Keratinocyte (primary cell): Measurements from ENCODE around the gene LEFTY2. TPM values are rescaled to one million over a fixed set of nuclear protein-coding genes. Genes with fewer than 3 reads are reported as not detected.

Experiments
- DNase-seq: peaks from one replicate; pipeline ENCODE4 v3.0.0-alpha.2; 2011; ENCODE audit warnings: low read depth, missing footprints, low spot score
- FAIRE-seq: peaks from 2 replicates; lab custom pipeline; 2011; peaks lifted over from hg19 to GRCh38; lab: Jason Lieb, UNC
- H2AFZ ChIP-seq: 2 replicates; pipeline ENCODE4 v1.6.0; 2012; ENCODE audit warnings: low read length, control low read depth, inconsistent platforms; ENCODE audit not compliant: control insufficient read depth
- H3K27ac ChIP-seq: 2 replicates; pipeline ENCODE4 v1.5.1; 2011; ENCODE audit warnings: low read length; ENCODE audit not compliant: control insufficient read depth, insufficient read depth
- H3K27me3 ChIP-seq: 3 replicates; pipeline ENCODE4 v1.6.0; 2011; ENCODE audit warnings: low read length; ENCODE audit not compliant: control insufficient read depth, insufficient read depth; ENCODE audit errors: extremely low read depth
- H3K36me3 ChIP-seq, 2 experiments: 2 replicates in 1 of 2; 3 replicates in 1 of 2; pipeline ENCODE4 v1.5.1; 2011; ENCODE audit warnings: low read length in 2 of 2, mild to moderate bottlenecking in 1 of 2; ENCODE audit not compliant: control insufficient read depth in 2 of 2, insufficient read depth in 2 of 2; ENCODE audit errors: extremely low read depth in 1 of 2
- H3K4me1 ChIP-seq: 3 replicates; pipeline ENCODE4 v1.5.1; 2011; ENCODE audit warnings: low read length; ENCODE audit not compliant: control insufficient read depth, insufficient read depth; ENCODE audit errors: extremely low read depth
- H3K4me2 ChIP-seq: 3 replicates; pipeline ENCODE4 v1.6.0; 2011; ENCODE audit warnings: low read depth, low read length; ENCODE audit not compliant: control insufficient read depth, insufficient read depth; ENCODE audit errors: extremely low read depth
- H3K4me3 ChIP-seq, 3 experiments: fragments of 200-600 bp in 1 of 3; sonication (generic) in 1 of 3; 2 replicates in 2 of 3; 3 replicates in 1 of 3; pipeline ENCODE4 v1.5.1; 2011 to 2016; ENCODE audit warnings: low read length in 3 of 3, mild to moderate bottlenecking in 3 of 3, control low read depth in 2 of 3, inconsistent platforms in 1 of 3, low read depth in 1 of 3, mixed read lengths in 1 of 3, mixed run types in 1 of 3, moderate library complexity in 1 of 3; ENCODE audit not compliant: control insufficient read depth in 2 of 3, insufficient read depth in 2 of 3; ENCODE audit errors: extremely low read depth in 1 of 3
- H3K79me2 ChIP-seq: 2 replicates; pipeline ENCODE4 v1.6.0; 2012; ENCODE audit warnings: low read length; ENCODE audit not compliant: control insufficient read depth, insufficient read depth
- H3K9ac ChIP-seq: 3 replicates; pipeline ENCODE4 v1.6.0; 2011; ENCODE audit warnings: low read length; ENCODE audit not compliant: control insufficient read depth, insufficient read depth; ENCODE audit errors: extremely low read depth
- H3K9me1 ChIP-seq: 3 replicates; pipeline ENCODE4 v1.6.0; 2011; ENCODE audit warnings: low read length; ENCODE audit not compliant: control insufficient read depth, insufficient read depth; ENCODE audit errors: extremely low read depth
- H3K9me3 ChIP-seq: 2 replicates; pipeline ENCODE4 v1.5.1; 2012; ENCODE audit warnings: low read depth, low read length; ENCODE audit not compliant: control insufficient read depth
- H4K20me1 ChIP-seq: 3 replicates; pipeline ENCODE4 v1.6.0; 2011; ENCODE audit warnings: low read length; ENCODE audit not compliant: control insufficient read depth, insufficient read depth; ENCODE audit errors: extremely low read depth
- CTCF ChIP-seq, 3 experiments: IDR thresholded peaks in 1 of 3; conservative IDR thresholded peaks in 1 of 3; optimal IDR thresholded peaks in 1 of 3; 2 replicates in 2 of 3; 3 replicates in 1 of 3; pipeline versions ENCODE3 to v1.5.1; 2011; ENCODE audit warnings: low read length in 3 of 3, mild to moderate bottlenecking in 3 of 3, moderate library complexity in 2 of 3, control low read depth in 1 of 3, inconsistent platforms in 1 of 3; ENCODE audit not compliant: insufficient read depth in 2 of 3; ENCODE audit errors: extremely low read depth in 1 of 3
- EZH2 ChIP-seq: IDR thresholded peaks from one replicate; pipeline ENCODE4 v1.6.1; 2012; ENCODE audit warnings: inconsistent platforms, mild to moderate bottlenecking, low read length, moderate library complexity
- dilution Hi-C: fragments of 300-500 bp; cut with MboI; formaldehyde crosslinking; loops from one replicate; pipeline ENCODE4 v1.7.0; 2020; ENCODE audit warnings: low sequenced_read_pairs; ENCODE audit not compliant: extremely low pct_ligation_motif_present
- polyA plus RNA-seq, 5 experiments: library from polyadenylated mRNA; depleted of rRNA in 3 of 5; stranded (reverse) in 3 of 5; stranded (forward) in 1 of 5; unstranded in 1 of 5; fragments of >200 nt; gene quantifications; 1 replicate in 1 of 5; 2 replicates in 3 of 5; 3 replicates in 1 of 5; pipeline versions ENCODE4 v1.2.1 to v1.2.3, GENCODE V29; 2011 to 2012; ENCODE audit warnings: missing spikeins in 2 of 5, low read depth in 1 of 5, low replicate concordance in 1 of 5

LEFTY2 gene
- polyA plus RNA-seq, 1 donor (not counting 4 experiments of a cell fraction or from before 2014, with no cell fraction given), result not detected

GRCh38 chr1:225889743-225890142, 51.3 kb downstream of the LEFTY2 start:
- H3K4me2 ChIP-seq, result no peak overlapping the region
- DNase-seq (no peak), FAIRE-seq (no peak)
- no peak overlapping the region for H2AFZ ChIP-seq
- dilution Hi-C loops, result no loop called here
- no peaks in the 10 kb centered on the region for H3K27me3 ChIP-seq
- no peaks in the 10 kb centered on the region for H3K36me3 ChIP-seq
- TF ChIP-seq EZH2 (no peak), CTCF (optimal IDR thresholded peaks at IDR 0.05 in 1 of 3, IDR thresholded peaks at IDR 0.05 in 1 of 3, conservative IDR thresholded peaks at IDR 0.05 in 1 of 3; ENCODE audit: extremely low read depth in 1 of 3, insufficient read depth in 2 of 3, low read length in 3 of 3) (no peak)
- peaks cover 2% of the 10 kb centered on the region for H3K4me1 ChIP-seq
- H4K20me1 ChIP-seq, result no peaks in the 10 kb centered on the region
- no peak overlapping the region for H3K27ac ChIP-seq
- no peaks in the 10 kb centered on the region for H3K9me3 ChIP-seq
- H3K9ac ChIP-seq, result no peak overlapping the region
- no peaks in the 10 kb centered on the region for H3K9me1 ChIP-seq
- H3K4me3 ChIP-seq, result no peak overlapping the region
- no peaks in the 10 kb centered on the region for H3K79me2 ChIP-seq

GRCh38 chr1:225888898-225889601, 52.0 kb downstream of the LEFTY2 start, which contains the start of gene LEFTY1:
TSS of gene LEFTY1 (minus strand) at chr1:225889146. CDS start at chr1:225889066, 80 bp downstream.
- Histone ChIP-seq H3K9ac (no peak within 1 kb of the TSS), H3K9me3 (no peaks in the 10 kb centered on the region), H4K20me1 (no peaks in the 10 kb centered on the region), H3K4me2 (no peak within 1 kb of the TSS), H3K27me3 (no peaks in the 10 kb centered on the region), H3K36me3 (no peaks in the 10 kb centered on the region), H3K9me1 (no peaks in the 10 kb centered on the region), H3K4me3 (no peak within 1 kb of the TSS), H2AFZ (no peak within 1 kb of the TSS), H3K4me1 (peaks cover 2% of the 10 kb centered on the region), H3K27ac (no peak within 1 kb of the TSS), H3K79me2 (no peaks in the 10 kb centered on the region)
- FAIRE-seq (no peak), DNase-seq (no peak)
- dilution Hi-C loops, result no loop called here
- TF ChIP-seq EZH2 (no peak), CTCF (optimal IDR thresholded peaks at IDR 0.05 in 1 of 3, IDR thresholded peaks at IDR 0.05 in 1 of 3, conservative IDR thresholded peaks at IDR 0.05 in 1 of 3; ENCODE audit: extremely low read depth in 1 of 3, insufficient read depth in 2 of 3, low read length in 3 of 3) (no peak)
